Neural cell (in vitro differentiated cells): ENCODE data around the gene LSM8. TPM values are rescaled to one million over a fixed set of nuclear protein-coding genes. Genes with fewer than 3 reads are reported as not detected.

Experiments
- H2AFZ ChIP-seq: fragments of 200-600, 300-800 bp; sonication (generic), shearing (Covaris generic); 2 replicates; pipeline ENCODE4 v1.6.0; 2014; ENCODE audit warnings: low read depth, mild to moderate bottlenecking, antibody characterized with exemption, low read length, moderate library complexity
- H3F3A ChIP-seq: fragments of 200-600 bp; shearing (Covaris generic); 2 replicates; pipeline ENCODE4 v1.6.1; 2016; ENCODE audit warnings: mild to moderate bottlenecking, moderate library complexity, mixed read lengths, antibody characterized with exemption, low read length; ENCODE audit not compliant: insufficient read depth, poor library complexity, severe bottlenecking
- H3K27ac ChIP-seq: fragments of 200-600, 300-800 bp; sonication (generic), shearing (Covaris generic); 2 replicates; pipeline ENCODE4 v1.5.1; 2014; ENCODE audit warnings: mild to moderate bottlenecking, low read length, moderate library complexity
- H3K27me3 ChIP-seq: fragments of 300-800, 200-600 bp; sonication (generic), shearing (Covaris generic); 2 replicates; pipeline ENCODE4 v1.6.0; 2014; ENCODE audit warnings: mild to moderate bottlenecking, low read depth, low read length, moderate library complexity; ENCODE audit not compliant: insufficient read depth
- H3K36me3 ChIP-seq: fragments of 300-800, 200-600 bp; sonication (generic), shearing (Covaris generic); 2 replicates; pipeline ENCODE4 v1.5.1; 2014; ENCODE audit warnings: mild to moderate bottlenecking, antibody characterized with exemption, low read length, moderate library complexity; ENCODE audit not compliant: insufficient read depth
- H3K4me2 ChIP-seq: fragments of 300-800, 200-600 bp; sonication (generic), shearing (Covaris generic); 2 replicates; pipeline ENCODE4 v1.6.0; 2014; ENCODE audit warnings: mild to moderate bottlenecking, low read length
- H3K4me3 ChIP-seq: fragments of 300-800, 200-600 bp; sonication (generic), shearing (Covaris generic); 2 replicates; pipeline ENCODE4 v1.5.1; 2014; ENCODE audit warnings: mild to moderate bottlenecking, low read length, moderate library complexity
- H3K79me2 ChIP-seq: fragments of 200-600 bp; shearing (Covaris generic); replicated peaks from 2 replicates; pipeline ENCODE4 v1.6.0; 2014; ENCODE audit warnings: mild to moderate bottlenecking, low read length, moderate library complexity; ENCODE audit not compliant: insufficient read depth
- H3K9ac ChIP-seq: fragments of 300-800, 200-600 bp; sonication (generic), shearing (Covaris generic); 2 replicates; pipeline ENCODE4 v1.6.1; 2016; ENCODE audit warnings: mild to moderate bottlenecking, low read length, mixed read lengths
- H3K9me2 ChIP-seq: fragments of 200-600 bp; shearing (Covaris generic); 2 replicates; pipeline ENCODE4 v1.6.1; 2016; ENCODE audit warnings: mild to moderate bottlenecking, low read length, mixed read lengths; ENCODE audit not compliant: insufficient read depth
- H3K9me3 ChIP-seq: fragments of 200-600, 300-800 bp; sonication (generic), shearing (Covaris generic); 2 replicates; pipeline ENCODE4 v1.6.1; 2016; ENCODE audit warnings: mild to moderate bottlenecking, mixed run types, low read length, moderate library complexity, mixed read lengths
- H4K20me1 ChIP-seq: fragments of 200-600 bp; shearing (Covaris generic); 2 replicates; pipeline ENCODE4 v1.6.1; 2016; ENCODE audit warnings: mild to moderate bottlenecking, mixed run types; ENCODE audit not compliant: insufficient read depth
- EP300 ChIP-seq: fragments of 450-650 bp; conservative IDR thresholded peaks from 2 replicates; pipeline ENCODE4 v1.6.1; 2014; ENCODE audit warnings: antibody characterized with exemption, mild to moderate bottlenecking, moderate library complexity; ENCODE audit not compliant: poor library complexity, severe bottlenecking
- EZH2 ChIP-seq: fragments of 200-600, 300-800 bp; shearing (Covaris generic), sonication (generic); IDR thresholded peaks from 2 replicates; pipeline ENCODE4 v1.6.1; 2014; ENCODE audit warnings: antibody characterized with exemption, low read length, borderline replicate concordance, mild to moderate bottlenecking; ENCODE audit not compliant: insufficient read depth, poor library complexity, severe bottlenecking
- MXI1 ChIP-seq: fragments of 450-650 bp; conservative IDR thresholded peaks from 2 replicates; pipeline ENCODE4 v1.6.1; 2014; ENCODE audit warnings: antibody characterized with exemption, mild to moderate bottlenecking; ENCODE audit not compliant: poor library complexity, severe bottlenecking
- POLR2AphosphoS5 ChIP-seq: IDR thresholded peaks from 2 replicates; pipeline ENCODE4 v1.6.1; 2012
- RAD21 ChIP-seq: fragments of 450-650 bp; conservative IDR thresholded peaks from 2 replicates; pipeline ENCODE4 v1.6.1; 2014; ENCODE audit warnings: antibody characterized with exemption, mild to moderate bottlenecking, moderate library complexity
- REST ChIP-seq: IDR thresholded peaks from 2 replicates; pipeline ENCODE4 v1.6.1; 2012; ENCODE audit warnings: borderline replicate concordance
- SMC3 ChIP-seq: fragments of 450-650 bp; conservative IDR thresholded peaks from 2 replicates; pipeline ENCODE4 v1.6.1; 2014; ENCODE audit warnings: antibody characterized with exemption, mild to moderate bottlenecking, moderate library complexity; ENCODE audit not compliant: poor library complexity
- TAF1 ChIP-seq: IDR thresholded peaks from 2 replicates; pipeline ENCODE4 v1.6.1; 2012; ENCODE audit warnings: low read depth
- polyA plus RNA-seq: library from polyadenylated mRNA; depleted of rRNA; stranded (reverse); fragments of >200 nt; gene quantifications from 2 replicates; pipeline ENCODE4 v1.2.3, GENCODE V29; 2014
- TF ChIP-seq, protein P1 (sequence below): fragments of 450-650 bp; IDR thresholded peaks from 2 replicates; pipeline ENCODE4 v1.5.1; 2014; ENCODE audit warnings: antibody characterized with exemption, mild to moderate bottlenecking, moderate library complexity; ENCODE audit not compliant: poor library complexity, severe bottlenecking

Gene LSM8
- polyA plus RNA-seq, 1 donor from 2014 or later = 157 TPM

DNA sequence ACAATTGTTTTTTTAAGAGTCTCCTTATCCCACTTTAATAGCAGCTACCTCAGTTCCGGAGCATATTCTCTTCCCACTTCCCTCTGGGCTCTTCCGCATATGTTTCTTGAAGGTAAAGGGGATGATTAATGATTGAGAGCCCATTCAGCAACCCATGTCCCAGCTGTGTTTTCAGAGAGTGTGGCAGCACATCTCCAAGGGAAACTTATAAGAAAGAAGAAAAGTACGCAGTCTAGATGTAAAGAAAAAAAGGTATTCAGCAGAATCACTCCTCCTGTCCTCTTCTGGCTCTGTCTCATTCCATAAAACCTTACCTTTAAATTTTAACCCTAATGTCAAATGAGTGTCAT is 30.8 kb downstream of the LSM8 start:
- Histone ChIP-seq H3K27ac (no peak overlapping the region), H3K4me3 (no peak overlapping the region), H4K20me1 (no peaks in the 10 kb centered on the region), H2AFZ (no peak overlapping the region), H3F3A (no peaks in the 10 kb centered on the region), H3K36me3 (no peaks in the 10 kb centered on the region), H3K9me3 (no peaks in the 10 kb centered on the region), H3K4me2 (no peak overlapping the region), H3K79me2 (no peaks in the 10 kb centered on the region), H3K9ac (no peak overlapping the region), H3K27me3 (no peaks in the 10 kb centered on the region), H3K9me2 (no peaks in the 10 kb centered on the region)
- no peak for TF ChIP-seq EZH2
- TF ChIP-seq TAF1 = no peak
- TF ChIP-seq REST = no peak
- no peak for TF ChIP-seq RAD21
- TF ChIP-seq SMC3 = no peak
- TF ChIP-seq MXI1 = no peak
- TF ChIP-seq POLR2AphosphoS5 = no peak
- no peak for TF ChIP-seq EP300
- TF ChIP-seq, protein P1, sequence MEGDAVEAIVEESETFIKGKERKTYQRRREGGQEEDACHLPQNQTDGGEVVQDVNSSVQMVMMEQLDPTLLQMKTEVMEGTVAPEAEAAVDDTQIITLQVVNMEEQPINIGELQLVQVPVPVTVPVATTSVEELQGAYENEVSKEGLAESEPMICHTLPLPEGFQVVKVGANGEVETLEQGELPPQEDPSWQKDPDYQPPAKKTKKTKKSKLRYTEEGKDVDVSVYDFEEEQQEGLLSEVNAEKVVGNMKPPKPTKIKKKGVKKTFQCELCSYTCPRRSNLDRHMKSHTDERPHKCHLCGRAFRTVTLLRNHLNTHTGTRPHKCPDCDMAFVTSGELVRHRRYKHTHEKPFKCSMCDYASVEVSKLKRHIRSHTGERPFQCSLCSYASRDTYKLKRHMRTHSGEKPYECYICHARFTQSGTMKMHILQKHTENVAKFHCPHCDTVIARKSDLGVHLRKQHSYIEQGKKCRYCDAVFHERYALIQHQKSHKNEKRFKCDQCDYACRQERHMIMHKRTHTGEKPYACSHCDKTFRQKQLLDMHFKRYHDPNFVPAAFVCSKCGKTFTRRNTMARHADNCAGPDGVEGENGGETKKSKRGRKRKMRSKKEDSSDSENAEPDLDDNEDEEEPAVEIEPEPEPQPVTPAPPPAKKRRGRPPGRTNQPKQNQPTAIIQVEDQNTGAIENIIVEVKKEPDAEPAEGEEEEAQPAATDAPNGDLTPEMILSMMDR = no peak

DNA sequence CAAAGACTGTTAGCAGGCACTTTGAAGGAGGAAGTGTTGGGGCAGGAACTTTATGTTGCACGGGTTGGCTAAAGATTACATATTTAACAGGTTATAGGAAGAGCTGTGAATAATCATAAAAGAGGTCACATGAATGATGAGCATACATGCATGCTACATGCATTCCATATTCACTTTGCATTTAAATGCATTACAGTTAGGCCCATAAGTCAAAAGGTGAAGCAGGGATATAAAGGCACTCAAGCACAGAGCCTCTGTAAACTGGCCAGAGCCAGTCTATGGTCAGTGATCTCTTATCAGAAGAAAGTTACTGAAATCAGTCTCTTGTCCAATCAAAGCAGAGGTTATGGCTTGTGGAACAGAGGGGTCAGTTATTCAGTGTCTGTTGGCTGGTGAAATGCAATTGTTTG is 33.3 kb downstream of the LSM8 start:
- no peaks in the 10 kb centered on the region for H3K9me3 ChIP-seq
- no peak overlapping the region for H3K27ac ChIP-seq
- no peak for TF ChIP-seq REST
- TF ChIP-seq EZH2 = no peak
- no peak for TF ChIP-seq SMC3
- no peak for TF ChIP-seq RAD21
- no peak for TF ChIP-seq POLR2AphosphoS5
- TF ChIP-seq, protein P1 = no peak
- TF ChIP-seq TAF1 = no peak
- TF ChIP-seq EP300 = no peak
- no peak for TF ChIP-seq MXI1
- H3K27me3 ChIP-seq = no peaks in the 10 kb centered on the region
- H3K36me3 ChIP-seq = no peaks in the 10 kb centered on the region
- H3F3A ChIP-seq = no peaks in the 10 kb centered on the region
- no peaks in the 10 kb centered on the region for H4K20me1 ChIP-seq
- H3K79me2 ChIP-seq = no peaks in the 10 kb centered on the region
- no peak overlapping the region for H2AFZ ChIP-seq
- H3K9me2 ChIP-seq = no peaks in the 10 kb centered on the region
- no peak overlapping the region for H3K4me2 ChIP-seq
- H3K4me3 ChIP-seq = no peak overlapping the region
- no peak overlapping the region for H3K9ac ChIP-seq
